Ishikawa (cell line): ENCODE measurements around the gene RALGAPA2.

Experiments used
- CEBPB ChIP-seq: IDR thresholded peaks from 2 replicates; pipeline ENCODE4 v1.6.1; 2012
- CREB1 ChIP-seq: IDR thresholded peaks from 2 replicates; pipeline ENCODE4 v1.6.1; 2012; ENCODE audit warnings: low read depth
- EP300 ChIP-seq: IDR thresholded peaks from 2 replicates; pipeline ENCODE4 v1.6.1; 2012; ENCODE audit warnings: borderline replicate concordance
- FOXM1 ChIP-seq: IDR thresholded peaks from 2 replicates; pipeline ENCODE4 v1.6.1; 2012; ENCODE audit warnings: low read depth, borderline replicate concordance
- RAD21 ChIP-seq: IDR thresholded peaks from 2 replicates; pipeline ENCODE4 v1.6.1; 2012; ENCODE audit warnings: low read depth
- TAF1 ChIP-seq: IDR thresholded peaks from 2 replicates; pipeline ENCODE4 v1.6.1; 2012; ENCODE audit warnings: low read depth, mild to moderate bottlenecking
- TCF12 ChIP-seq: IDR thresholded peaks from 2 replicates; pipeline ENCODE4 v1.6.1; 2012; ENCODE audit warnings: low read depth
- TEAD4 ChIP-seq: IDR thresholded peaks from 2 replicates; pipeline ENCODE4 v1.6.1; 2012
- YY1 ChIP-seq: IDR thresholded peaks from 2 replicates; pipeline ENCODE4 v1.6.1; 2012; ENCODE audit warnings: low read depth
- ZBTB7A ChIP-seq: IDR thresholded peaks from 2 replicates; pipeline ENCODE4 v1.6.1; 2012; ENCODE audit warnings: low read depth
- TF ChIP-seq, protein P1 (sequence below): IDR thresholded peaks from 2 replicates; pipeline ENCODE4 v1.6.1; 2012
- TF ChIP-seq, protein P2 (sequence below): IDR thresholded peaks from 2 replicates; pipeline ENCODE4 v1.6.1; 2012; ENCODE audit warnings: low read depth, mild to moderate bottlenecking

DNA sequence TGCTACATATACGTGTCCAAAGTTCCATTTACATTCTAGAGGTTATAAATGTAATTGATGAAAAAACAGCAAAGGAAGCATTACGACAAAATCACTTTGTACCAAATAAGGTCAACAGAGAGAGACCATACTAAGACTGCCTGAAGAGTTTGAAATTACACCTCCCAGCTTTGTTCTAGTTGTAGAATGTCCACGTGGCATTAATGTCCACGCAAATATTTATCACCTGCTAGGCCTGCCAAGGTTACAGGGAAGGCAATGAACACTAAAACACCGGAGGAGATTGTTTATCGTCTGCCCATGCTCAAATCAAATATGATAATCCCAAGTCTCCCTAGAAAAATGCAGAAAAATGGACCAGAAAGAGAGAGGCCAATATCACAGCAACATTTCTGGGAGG is 6.2 kb downstream of the RALGAPA2 start:
- no peak for TF ChIP-seq TCF12
- no peak for TF ChIP-seq TEAD4
- TF ChIP-seq, protein P1, sequence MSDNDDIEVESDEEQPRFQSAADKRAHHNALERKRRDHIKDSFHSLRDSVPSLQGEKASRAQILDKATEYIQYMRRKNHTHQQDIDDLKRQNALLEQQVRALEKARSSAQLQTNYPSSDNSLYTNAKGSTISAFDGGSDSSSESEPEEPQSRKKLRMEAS = no peak
- TF ChIP-seq, protein P2, sequence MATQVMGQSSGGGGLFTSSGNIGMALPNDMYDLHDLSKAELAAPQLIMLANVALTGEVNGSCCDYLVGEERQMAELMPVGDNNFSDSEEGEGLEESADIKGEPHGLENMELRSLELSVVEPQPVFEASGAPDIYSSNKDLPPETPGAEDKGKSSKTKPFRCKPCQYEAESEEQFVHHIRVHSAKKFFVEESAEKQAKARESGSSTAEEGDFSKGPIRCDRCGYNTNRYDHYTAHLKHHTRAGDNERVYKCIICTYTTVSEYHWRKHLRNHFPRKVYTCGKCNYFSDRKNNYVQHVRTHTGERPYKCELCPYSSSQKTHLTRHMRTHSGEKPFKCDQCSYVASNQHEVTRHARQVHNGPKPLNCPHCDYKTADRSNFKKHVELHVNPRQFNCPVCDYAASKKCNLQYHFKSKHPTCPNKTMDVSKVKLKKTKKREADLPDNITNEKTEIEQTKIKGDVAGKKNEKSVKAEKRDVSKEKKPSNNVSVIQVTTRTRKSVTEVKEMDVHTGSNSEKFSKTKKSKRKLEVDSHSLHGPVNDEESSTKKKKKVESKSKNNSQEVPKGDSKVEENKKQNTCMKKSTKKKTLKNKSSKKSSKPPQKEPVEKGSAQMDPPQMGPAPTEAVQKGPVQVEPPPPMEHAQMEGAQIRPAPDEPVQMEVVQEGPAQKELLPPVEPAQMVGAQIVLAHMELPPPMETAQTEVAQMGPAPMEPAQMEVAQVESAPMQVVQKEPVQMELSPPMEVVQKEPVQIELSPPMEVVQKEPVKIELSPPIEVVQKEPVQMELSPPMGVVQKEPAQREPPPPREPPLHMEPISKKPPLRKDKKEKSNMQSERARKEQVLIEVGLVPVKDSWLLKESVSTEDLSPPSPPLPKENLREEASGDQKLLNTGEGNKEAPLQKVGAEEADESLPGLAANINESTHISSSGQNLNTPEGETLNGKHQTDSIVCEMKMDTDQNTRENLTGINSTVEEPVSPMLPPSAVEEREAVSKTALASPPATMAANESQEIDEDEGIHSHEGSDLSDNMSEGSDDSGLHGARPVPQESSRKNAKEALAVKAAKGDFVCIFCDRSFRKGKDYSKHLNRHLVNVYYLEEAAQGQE = no peak
- TF ChIP-seq YY1 = no peak
- no peak for TF ChIP-seq CEBPB
- TF ChIP-seq EP300 = no peak
- TF ChIP-seq ZBTB7A = no peak
- TF ChIP-seq RAD21 = no peak
- TF ChIP-seq TAF1 = no peak
- TF ChIP-seq FOXM1 = no peak
- no peak for TF ChIP-seq CREB1
